Activated gamma-delta T cell treated with Interleukin-2 at 50 U/mL for 16 hours (primary cell): ENCODE results near the gene RFLNA.

Experiments used
- DNase-seq: peaks from one replicate; pipeline ENCODE4 v3.0.0-alpha.2; 2020

RFLNA gene

GRCh38 chr12:124304314-124304790 is 9.5 kb downstream of the RFLNA start:
- DNase-seq, result no peak

- DNase-seq, result no peak
Measured at GRCh38 chr12:124305136-124305535, 10.2 kb downstream of the RFLNA start.

DNA sequence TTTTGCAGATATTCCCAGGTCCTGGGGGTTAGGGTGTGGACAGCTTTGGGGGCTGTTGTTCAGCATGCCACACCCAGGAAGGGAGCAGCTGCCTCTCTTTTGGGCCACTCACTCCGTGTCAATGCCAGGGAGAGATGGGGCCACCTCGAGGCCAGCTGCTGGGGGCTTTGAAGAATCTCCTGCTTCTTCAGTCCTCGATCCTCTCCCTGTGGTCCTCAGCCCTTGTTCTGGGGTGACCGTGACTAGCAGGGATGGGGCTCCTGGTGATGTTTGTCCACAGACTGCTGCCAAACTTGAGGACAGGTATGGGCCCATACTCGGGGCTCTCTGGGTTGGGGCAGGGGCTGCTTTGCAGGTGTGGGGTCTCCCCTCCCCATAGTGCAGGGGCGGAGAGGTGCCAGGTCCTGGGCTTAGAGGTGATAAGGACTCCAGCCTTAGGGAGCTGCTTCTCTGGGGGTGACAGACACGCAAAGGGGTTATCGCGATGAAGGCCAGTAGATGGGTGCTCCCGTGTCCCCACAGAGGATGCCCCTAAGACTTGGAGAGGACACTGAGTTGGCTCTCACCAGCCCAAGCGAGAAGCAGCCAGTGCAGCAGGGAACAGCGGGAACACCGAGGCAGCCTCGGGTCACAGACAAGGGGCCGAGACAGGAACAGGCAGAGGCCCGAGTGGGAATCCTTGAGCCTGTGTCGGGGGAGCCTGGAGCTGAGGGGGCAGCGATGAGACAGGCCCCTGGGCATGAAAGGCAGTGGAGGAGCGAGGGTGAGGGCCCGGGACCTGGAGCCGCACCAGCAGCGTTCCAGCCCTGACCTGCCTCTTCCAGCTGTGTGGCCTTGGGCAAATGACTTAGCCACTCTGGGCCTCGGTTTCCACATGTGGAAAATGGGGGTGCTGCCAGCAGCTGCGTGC is 11.1 kb downstream of the RFLNA start:
- no peak for DNase-seq

GRCh38 chr12:124306686-124307555 is 12.0 kb downstream of the RFLNA start:
- DNase-seq, result no peak

DNA sequence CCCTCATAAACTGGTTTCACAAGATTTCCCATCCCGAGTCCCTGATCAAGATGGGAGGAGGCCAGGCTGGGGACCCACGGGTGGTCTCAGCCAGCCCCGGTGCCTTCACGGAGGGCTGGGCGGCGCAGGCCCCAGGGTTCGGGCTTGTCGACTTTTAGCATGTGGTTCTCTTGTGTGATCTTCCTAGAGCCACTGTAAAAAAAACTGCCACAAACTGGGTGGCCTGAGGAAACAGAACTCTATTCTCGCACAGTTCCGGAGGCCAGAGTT is 12.6 kb downstream of the RFLNA start:
- DNase-seq, result no peak

GRCh38 chr12:124308741-124309140 is 13.8 kb downstream of the RFLNA start:
- no peak for DNase-seq

DNA sequence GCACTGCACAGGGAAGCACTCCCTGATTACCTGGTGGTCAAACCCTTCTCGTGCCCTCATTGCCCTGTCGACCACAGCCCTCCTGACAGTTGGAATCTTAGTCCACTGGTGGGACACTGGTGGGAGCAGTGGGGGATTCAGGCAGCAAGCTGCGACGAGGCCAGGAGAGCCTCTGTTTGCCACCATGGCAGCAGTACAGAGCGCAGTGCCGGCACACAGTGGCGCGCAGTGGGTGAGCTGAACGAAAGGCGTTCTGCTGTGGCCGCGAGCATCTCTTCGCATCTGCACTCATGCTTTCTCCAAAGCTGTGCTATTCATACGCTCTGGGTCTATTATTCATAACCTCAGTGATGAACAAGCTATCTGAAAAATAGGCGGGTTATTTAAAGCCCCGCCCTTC is 14.3 kb downstream of the RFLNA start:
- DNase-seq, result no peak

DNA sequence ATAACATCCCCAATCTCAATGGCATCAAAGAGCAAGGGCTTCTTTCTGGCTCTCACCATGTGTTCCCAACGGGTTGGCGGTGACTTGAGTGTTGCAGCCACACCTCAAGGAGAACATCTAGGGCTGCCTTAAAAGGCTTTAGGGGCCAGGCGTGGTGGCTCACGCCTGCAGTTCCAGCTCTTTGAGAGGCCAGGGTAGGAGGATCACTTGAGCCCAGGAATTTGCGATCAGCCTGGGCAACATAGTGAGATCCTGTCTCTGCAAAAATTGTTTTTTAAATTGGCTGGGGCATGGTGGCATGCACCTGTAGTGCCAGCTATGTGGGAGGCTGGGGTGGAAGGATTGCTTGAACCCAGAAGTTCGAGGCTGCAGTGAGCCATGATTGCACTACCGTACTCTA is 14.9 kb downstream of the RFLNA start:
- DNase-seq, result no peak

- no peak for DNase-seq
Measured at GRCh38 chr12:124310178-124310577, 15.3 kb downstream of the RFLNA start.

- no peak for DNase-seq
Measured at GRCh38 chr12:124310785-124311184, 15.9 kb downstream of the RFLNA start.

- DNase-seq, result no peak
Measured at GRCh38 chr12:124311292-124312109, 16.6 kb downstream of the RFLNA start.

GRCh38 chr12:124312601-124313000 is 17.7 kb downstream of the RFLNA start:
- DNase-seq, result no peak

GRCh38 chr12:124314207-124314606 is 19.3 kb downstream of the RFLNA start:
- no peak for DNase-seq

DNA sequence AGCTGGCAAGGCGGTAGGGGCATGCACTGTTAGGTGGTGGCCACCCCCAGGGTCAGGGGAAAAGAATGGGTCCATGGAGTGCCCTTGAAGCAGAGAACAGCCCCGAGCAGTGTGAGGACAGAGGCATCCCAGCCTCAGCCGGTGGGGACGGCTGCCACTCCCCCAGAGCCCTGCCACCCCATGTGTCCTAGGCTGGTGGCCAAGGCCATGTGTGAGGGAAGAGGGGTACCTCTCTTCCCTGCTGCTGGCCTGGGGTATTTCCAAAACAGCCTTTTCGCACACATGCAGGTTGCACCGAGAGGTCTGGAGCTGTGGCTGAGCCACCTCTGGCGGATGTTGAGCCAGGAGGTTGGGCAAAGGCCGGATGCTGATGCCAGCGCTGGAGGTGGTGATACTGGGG is 19.9 kb downstream of the RFLNA start:
- DNase-seq, result no peak

DNA sequence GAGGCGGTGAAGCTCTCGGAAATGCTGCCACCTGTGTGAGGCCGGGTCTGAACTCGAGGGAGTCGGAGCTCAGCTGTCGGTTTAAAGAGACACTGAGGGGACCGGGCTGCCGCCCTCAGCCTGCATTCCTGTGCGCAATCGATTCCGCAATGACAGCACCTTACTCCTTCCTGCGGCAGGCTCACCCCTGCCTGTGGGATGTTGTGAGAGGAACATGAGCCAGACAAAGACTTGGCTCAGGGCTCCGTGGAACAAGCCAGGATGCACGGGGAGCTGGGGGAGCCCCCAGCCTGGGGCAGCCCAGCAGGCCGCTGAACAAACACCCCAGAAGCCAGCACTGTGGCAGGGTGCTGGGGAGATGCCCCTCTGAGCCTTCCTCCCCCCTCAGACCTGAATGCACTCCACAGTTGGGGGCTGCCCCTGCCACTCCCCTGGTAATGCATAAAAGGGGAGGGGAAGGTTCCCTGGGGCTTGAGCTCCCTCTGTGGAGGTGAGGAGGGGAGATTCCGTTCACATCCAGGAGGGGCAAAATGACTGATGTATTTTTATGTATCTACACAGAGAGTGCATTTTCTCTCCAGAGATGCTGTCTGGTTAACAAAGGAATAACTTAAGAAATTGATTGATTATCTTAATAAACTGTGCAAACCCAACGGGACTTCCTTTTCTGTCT is 20.6 kb downstream of the RFLNA start:
- DNase-seq, result no peak

DNA sequence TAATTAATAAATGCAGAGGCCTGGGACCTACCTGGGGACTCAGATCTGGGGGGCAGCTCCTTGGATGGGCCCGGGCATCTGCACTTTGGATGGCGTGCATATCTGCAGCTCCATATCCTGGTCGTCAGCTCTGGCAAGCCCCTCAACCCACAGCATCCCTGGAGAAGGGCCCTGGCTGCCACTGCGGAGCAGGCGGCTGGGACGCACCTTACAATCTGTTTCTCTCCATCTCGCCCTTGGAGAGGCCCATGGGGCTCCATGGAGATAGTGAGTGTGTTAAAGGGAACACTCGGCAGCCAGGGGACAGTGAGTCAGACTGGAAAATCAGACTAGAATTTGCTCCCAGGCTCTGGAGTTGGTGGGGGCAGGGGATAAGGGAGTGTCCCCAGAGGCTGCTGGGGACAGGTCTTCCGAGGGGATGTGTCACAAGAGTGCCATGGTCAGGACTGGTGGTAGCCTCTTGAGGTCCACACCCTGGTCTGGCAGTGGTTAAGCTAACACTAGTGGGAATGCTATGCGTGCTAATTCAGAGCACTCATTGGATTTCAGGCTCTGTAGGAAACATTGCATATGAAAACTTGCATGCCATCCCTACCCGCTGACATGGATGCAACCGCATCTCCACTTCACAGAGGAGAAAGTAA is 21.5 kb downstream of the RFLNA start:
- DNase-seq, result no peak

DNA sequence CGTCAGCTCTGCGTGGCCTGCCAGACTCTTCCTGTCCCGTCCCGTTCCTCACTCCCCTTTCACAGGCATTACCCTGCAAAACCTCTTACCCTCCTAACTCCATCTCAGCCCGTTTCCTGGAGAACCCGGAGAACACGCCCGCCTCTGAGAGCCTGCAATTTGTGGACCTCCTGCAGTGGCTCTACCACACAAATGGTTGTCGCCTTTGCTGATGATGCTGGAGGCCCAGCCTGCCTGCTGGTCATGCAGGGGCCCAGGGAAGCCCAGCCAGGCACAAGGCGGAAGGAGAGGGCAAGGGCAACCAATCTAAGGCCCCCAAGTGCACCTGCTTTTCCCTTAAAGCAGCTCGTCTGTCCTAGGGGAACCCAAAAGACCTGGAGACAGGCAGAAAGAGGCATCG is 22.5 kb downstream of the RFLNA start:
- no peak for DNase-seq

DNA sequence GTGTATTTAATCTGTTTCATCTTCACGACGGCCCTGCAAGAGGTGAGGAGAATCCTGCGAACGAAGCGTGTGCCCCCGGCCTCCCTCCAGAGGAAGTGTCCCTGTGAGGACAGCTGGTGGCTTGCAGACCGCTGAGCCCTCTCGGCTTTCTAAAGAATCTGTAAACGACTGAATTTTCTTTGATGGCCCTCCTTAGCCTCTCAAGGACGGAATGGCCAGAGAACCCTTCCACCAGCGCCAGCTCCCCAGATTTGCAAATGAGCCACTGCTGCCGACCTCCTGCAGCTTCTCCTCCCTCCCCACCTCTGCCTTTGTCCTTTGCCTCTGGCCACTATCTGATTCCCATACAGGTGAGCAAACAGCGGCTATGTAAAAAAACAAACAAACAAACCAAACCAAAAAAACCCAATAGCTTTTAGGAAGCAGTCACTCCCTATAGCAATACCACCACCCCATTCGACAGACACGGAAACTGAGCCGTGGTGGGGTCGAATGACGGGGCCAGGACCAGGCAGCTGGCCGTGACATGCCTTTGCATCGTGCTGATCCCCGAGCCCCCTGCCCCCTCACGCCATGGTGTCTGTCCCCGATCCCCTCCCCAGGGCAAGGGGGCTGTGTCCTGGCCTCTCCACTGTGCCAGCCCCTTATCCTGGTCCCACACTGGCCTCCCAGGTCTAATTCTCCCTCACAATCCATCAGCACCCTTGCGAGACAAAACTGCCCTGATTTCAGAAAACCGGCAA is 23.6 kb downstream of the RFLNA start:
- DNase-seq, result no peak

- DNase-seq, result no peak
Measured at GRCh38 chr12:124319368-124320050, 24.6 kb downstream of the RFLNA start.

- peak; percentile 51 for DNase-seq
Measured at GRCh38 chr12:124321040-124321481, 26.2 kb downstream of the RFLNA start.
